Heart left ventricle (tissue), 16 donors: ENCODE measurements around the gene HERC2. TPM values are rescaled to one million over a fixed set of nuclear protein-coding genes. Genes with fewer than 3 reads are reported as not detected.

Experiments
- ATAC-seq, 4 donors: fragments of 200-7000 bp; cut with Tn5 transposase; one replicate each; pipeline ENCODE4 v1.9.1; 2020 to 2022; ENCODE audit warnings: moderate library complexity in 4 of 4, mild to moderate bottlenecking in 3 of 4, moderate number of reproducible peaks in 1 of 4
- DNase-seq, 5 donors: peaks; one replicate each; pipeline ENCODE4 v3.0.0-alpha.2; 2020
- H3K27ac ChIP-seq, 12 donors: fragments of 200-600 bp; sonication (generic) in 4 of 12; one replicate each; pipeline versions ENCODE4 v1.5.0 to v1.8.0; 2016 to 2022; ENCODE audit warnings: mild to moderate bottlenecking in 2 of 12
- H3K27me3 ChIP-seq, 9 donors: fragments of 200-600 bp; sonication (generic) in 2 of 9; one replicate each; pipeline versions ENCODE4 v1.5.1 to v1.8.0; 2016 to 2022; ENCODE audit warnings: mild to moderate bottlenecking in 3 of 9
- H3K36me3 ChIP-seq, 9 donors: fragments of 200-600 bp; sonication (generic) in 2 of 9; one replicate each; pipeline versions ENCODE4 v1.5.0 to v1.8.0; 2018 to 2022; ENCODE audit warnings: mild to moderate bottlenecking in 2 of 9
- H3K4me1 ChIP-seq, 12 donors: fragments of 200-600 bp; sonication (generic) in 4 of 12; one replicate each; pipeline versions ENCODE4 v1.5.0 to v1.8.0; 2016 to 2022; ENCODE audit warnings: mild to moderate bottlenecking in 3 of 12
- H3K4me3 ChIP-seq, 12 donors: fragments of 200-600 bp; sonication (generic) in 4 of 12; one replicate each; pipeline versions ENCODE4 v1.5.0 to v1.8.0; 2017 to 2022; ENCODE audit warnings: mild to moderate bottlenecking in 9 of 12, moderate library complexity in 4 of 12
- H3K9me3 ChIP-seq, 12 donors: fragments of 200-600 bp; sonication (generic) in 4 of 12; one replicate each; pipeline versions ENCODE4 v1.5.0 to v1.8.0; 2016 to 2022; ENCODE audit warnings: mild to moderate bottlenecking in 1 of 12
- POLR2A ChIP-seq, 2 donors: fragments of 450-650 bp; IDR thresholded peaks; one replicate each; pipeline ENCODE4 v1.6.1; 2017; ENCODE audit warnings: antibody characterized with exemption in 2 of 2, mild to moderate bottlenecking in 2 of 2, moderate library complexity in 2 of 2
- WGBS, 4 donors: extraction: QIAGEN DNeasy Blood & Tissue Kit in 2 of 4; methylation state at CpG; one replicate each; pipeline versions ENCODE4 v1.1.5 to v1.1.7; 2013 to 2018; 5-methylcytosine and 5-hydroxymethylcytosine counted together
- intact Hi-C, 10 donors: fragments of 100-400 bp; cut with DNase I; formaldehyde crosslinking; loops; one replicate each; pipeline versions ENCODE4 v1.11.1 to v1.14.2; 2022
- polyA plus RNA-seq, 2 donors: library from polyadenylated mRNA; stranded (reverse); fragments of 200-250 nt; gene quantifications; one replicate each; pipeline ENCODE4 v1.2.3, GENCODE V29; 2013
- total RNA-seq, 9 donors: library from RNA; depleted of rRNA in 2 of 9; stranded (reverse); fragments of >200 nt in 2 of 9; fragmentation: NEBNext Ultra II Directional in 3 of 9; extraction: Animal tissue kit (Norgen Biotek cat#: 25700) in 3 of 9; gene quantifications; one replicate each; pipeline versions ENCODE4 v1.1.0 to v1.2.4, GENCODE V29; 2016 to 2023
- TF ChIP-seq, protein P1 (sequence below), 12 donors: fragments of 200-600 bp; sonication (generic) in 4 of 12; IDR thresholded peaks; one replicate each; pipeline versions ENCODE4 v1.5.0 to v1.8.0; 2018 to 2022; ENCODE audit warnings: antibody characterized with exemption in 12 of 12, mild to moderate bottlenecking in 5 of 12
- donor health status: ischemic (EF 13 %, LVEDD 7.1; RV severe dilation, severe dysfunction).
- donor health status: healthy with polysubstance abuse.
- donor health status: DM: no; HTN: yes; CAD: no.
- donor health status: DM: no; HTN: no; CAD: no.
- donor health status: ischemic (EF 25% LVEDD 6.9; RV normal size, moderate dysfunction).
- donor health status: ischemic (EF 25% LVEDD 5.7; RV mildly dilated, moderate dysfunction).
- donor health status: healthy.
- donor health status: DM: yes; HTN: yes; CAD: no.
- donor health status: ischemic (EF 35%, LVEDD 5.7; RV mildly dilated, moderate dysfunction).
- donor health status: nonischemic (EF 11% LVEDD 7.7; RV severe dilation, severe dysfunction).
- donor health status: DM: yes; HTN: yes; CAD: no.
- donor health status: PGD.
- donor health status: ischemic (EF 29% LVEDD 5.4; RV normal size, mild dysfunction).
- donor health status: nonischemic (EF 23%, LVEDD 6.1; RV moderate dilation, normal function).

HERC2 gene
- total and polyA plus RNA-seq, 11 donors: 25.9 to 70.5 (median 59.0) TPM

DNA sequence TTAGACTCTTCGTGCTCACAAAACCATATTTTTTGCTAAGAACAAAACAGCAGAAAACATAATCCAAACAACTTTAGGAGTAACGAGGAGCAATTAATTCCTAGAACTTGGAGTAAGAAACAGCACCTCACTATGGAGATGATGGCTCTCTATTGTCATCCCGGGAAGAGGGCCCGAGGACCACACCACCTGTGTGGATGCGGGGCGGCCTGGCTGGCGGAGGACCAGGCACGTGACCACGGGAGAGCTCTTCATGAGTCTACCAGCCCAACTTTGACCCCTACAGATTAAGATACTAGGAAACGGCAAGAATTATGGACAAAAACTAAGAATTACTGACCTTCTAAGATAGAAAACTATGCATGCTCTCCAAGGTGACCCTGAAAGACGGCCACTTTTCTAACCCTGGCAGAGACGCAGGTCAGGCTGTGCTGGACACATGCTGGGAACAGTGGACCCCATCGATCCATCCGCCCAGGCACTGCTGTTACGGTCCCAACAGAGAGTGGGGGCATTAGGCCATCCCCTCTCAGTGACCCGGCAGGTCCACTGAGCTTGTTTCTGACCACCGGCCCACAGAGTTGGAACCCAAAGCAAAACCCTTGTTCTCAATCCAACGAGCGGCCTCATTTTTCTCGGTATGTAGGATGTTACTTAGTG is 209.7 kb downstream of the HERC2 start:
- no peak overlapping the region for H3K27ac ChIP-seq
- no peaks in the 10 kb centered on the region for H3K9me3 ChIP-seq
- peaks cover 0 to 6% (median 4%) of the 10 kb centered on the region in 12 donors for H3K4me1 ChIP-seq
- intact Hi-C loops: loop anchor here in 1 of 10 donors (10.0 kb wide), 1 partner anchor 1227 kb away; no protein-coding TSS in a partner anchor
- 94 to 96% (median 95%) methylated on average over 18 to 20 of the region's 20 CpGs for WGBS, 4 donors
- no peak for ATAC-seq
- peaks cover 0 to 68% (median 63%) of the 10 kb centered on the region in 9 donors for H3K36me3 ChIP-seq
- TF ChIP-seq, protein P1, sequence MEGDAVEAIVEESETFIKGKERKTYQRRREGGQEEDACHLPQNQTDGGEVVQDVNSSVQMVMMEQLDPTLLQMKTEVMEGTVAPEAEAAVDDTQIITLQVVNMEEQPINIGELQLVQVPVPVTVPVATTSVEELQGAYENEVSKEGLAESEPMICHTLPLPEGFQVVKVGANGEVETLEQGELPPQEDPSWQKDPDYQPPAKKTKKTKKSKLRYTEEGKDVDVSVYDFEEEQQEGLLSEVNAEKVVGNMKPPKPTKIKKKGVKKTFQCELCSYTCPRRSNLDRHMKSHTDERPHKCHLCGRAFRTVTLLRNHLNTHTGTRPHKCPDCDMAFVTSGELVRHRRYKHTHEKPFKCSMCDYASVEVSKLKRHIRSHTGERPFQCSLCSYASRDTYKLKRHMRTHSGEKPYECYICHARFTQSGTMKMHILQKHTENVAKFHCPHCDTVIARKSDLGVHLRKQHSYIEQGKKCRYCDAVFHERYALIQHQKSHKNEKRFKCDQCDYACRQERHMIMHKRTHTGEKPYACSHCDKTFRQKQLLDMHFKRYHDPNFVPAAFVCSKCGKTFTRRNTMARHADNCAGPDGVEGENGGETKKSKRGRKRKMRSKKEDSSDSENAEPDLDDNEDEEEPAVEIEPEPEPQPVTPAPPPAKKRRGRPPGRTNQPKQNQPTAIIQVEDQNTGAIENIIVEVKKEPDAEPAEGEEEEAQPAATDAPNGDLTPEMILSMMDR (IDR thresholded peaks at IDR 0.05): no peak
- no peak for TF ChIP-seq POLR2A (IDR thresholded peaks at IDR 0.05)
- H3K27me3 ChIP-seq: peaks cover 0 to 8% (median 0%) of the 10 kb centered on the region in 9 donors
- no peak overlapping the region for H3K4me3 ChIP-seq
- peak in 1 of 5 donors; percentile 15 for DNase-seq

- ATAC-seq (no peak), DNase-seq (no peak)
- H3K27me3 ChIP-seq: peaks cover 0 to 15% (median 2%) of the 10 kb centered on the region in 9 donors
- 85 to 90% (median 89%) methylated on average over 26 of the region's 26 CpGs for WGBS, 4 donors
- TF ChIP-seq, protein P1 (IDR thresholded peaks at IDR 0.05): no peak
- no peak for TF ChIP-seq POLR2A (IDR thresholded peaks at IDR 0.05)
- peaks cover 0 to 13% (median 9%) of the 10 kb centered on the region in 12 donors for H3K4me1 ChIP-seq
- no peak overlapping the region for H3K4me3 ChIP-seq
- no peak overlapping the region for H3K27ac ChIP-seq
- H3K36me3 ChIP-seq: peaks cover 0 to 61% (median 57%) of the 10 kb centered on the region in 9 donors
- no peaks in the 10 kb centered on the region for H3K9me3 ChIP-seq
- intact Hi-C loops: loop anchor here in 1 of 10 donors (10.0 kb wide), 1 partner anchor 1227 kb away; no protein-coding TSS in a partner anchor
These were observed 210.4 kb downstream of the HERC2 start for GRCh38 chr15:28111543-28111942.

GRCh38 chr15:28110481-28110881 is 211.5 kb downstream of the HERC2 start:
- Histone ChIP-seq H3K27ac (no peak overlapping the region), H3K27me3 (peaks cover 0 to 19% (median 5%) of the 10 kb centered on the region in 9 donors), H3K4me1 (peaks cover 0 to 18% (median 12%) of the 10 kb centered on the region in 12 donors), H3K36me3 (peaks cover 0 to 51% (median 46%) of the 10 kb centered on the region in 9 donors), H3K4me3 (no peak overlapping the region), H3K9me3 (no peaks in the 10 kb centered on the region)
- intact Hi-C loops: loop anchor here in 1 of 10 donors (10.0 kb wide), 1 partner anchor 1226 kb away; no protein-coding TSS in a partner anchor
- no peak for TF ChIP-seq POLR2A (IDR thresholded peaks at IDR 0.05)
- TF ChIP-seq, protein P1 (IDR thresholded peaks at IDR 0.05): no peak
- DNase-seq (peak in 1 of 5 donors; percentile 8), ATAC-seq (no peak)
- 64 to 74% (median 73%) methylated on average over 7 of the region's 7 CpGs for WGBS, 4 donors
